Measurements from ENCODE around the gene GTSE1.

GTSE1 gene

DNA sequence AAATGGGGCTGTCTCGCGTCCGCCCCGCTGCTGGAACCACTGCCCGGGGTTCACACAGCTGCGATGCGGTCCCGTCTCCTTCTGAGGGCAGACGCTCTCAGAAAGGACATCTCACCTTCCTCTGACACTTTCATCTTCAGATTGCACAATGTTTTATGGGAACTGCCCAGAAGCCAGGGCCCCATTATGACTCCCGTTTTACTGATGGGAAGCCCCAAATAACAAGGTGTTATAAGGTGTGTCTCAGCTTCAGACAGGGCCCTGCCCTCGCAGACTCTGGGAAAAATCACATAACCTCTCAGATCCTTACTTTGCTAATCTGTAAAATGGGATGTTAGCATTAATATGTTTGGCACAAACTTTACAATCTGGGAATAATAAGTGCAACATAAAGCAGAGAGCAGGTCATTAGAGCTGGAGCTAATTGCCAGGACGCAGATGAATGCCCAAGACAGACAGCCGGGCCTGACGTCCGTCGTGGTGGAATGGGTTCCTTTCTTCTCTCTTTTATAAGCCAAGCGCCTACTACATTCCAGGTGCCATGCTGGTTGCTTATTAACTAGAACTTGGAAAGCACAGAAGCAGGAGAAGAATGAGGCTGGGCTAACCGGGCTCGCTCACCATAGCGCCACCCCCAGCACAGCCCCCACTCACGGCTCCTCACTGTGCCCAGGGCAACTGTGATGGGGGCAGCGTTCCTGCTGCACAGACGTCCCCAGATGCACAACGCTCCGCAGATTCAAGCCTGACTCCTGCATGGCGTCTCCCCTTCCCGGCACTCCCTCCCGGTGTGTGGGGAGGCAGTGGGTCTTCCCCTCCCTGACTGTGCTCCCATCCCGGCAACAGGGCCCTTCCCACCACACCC is 82.6 kb downstream of the GTSE1 start:
- DNase-seq = no peak
- TF ChIP-seq GATA1 (IDR thresholded peaks at IDR 0.05; ENCODE audit: low read depth, low read length) = no peak
- no peak for TF ChIP-seq POLR2A (IDR thresholded peaks at IDR 0.05; ENCODE audit: low read length)

DNA sequence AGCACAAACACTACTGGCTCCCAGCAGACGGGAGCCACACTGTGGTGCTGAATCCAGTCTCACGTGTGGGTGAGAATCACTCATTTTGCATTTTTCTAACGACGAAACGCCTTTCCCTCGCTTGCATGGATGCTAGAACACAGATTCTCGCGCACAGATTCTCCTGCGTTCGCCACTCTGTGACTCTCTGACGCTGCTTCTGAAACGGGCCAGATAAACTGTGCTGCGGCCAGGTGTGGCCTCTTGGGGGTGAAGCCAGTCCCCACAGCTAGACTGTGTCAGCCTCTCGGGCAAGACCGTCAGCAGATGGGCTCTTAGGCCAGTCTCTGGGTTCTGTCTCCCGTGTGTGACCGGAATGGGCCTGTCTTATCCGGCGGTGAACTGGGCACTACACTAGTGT is 83.4 kb downstream of the GTSE1 start:
- TF ChIP-seq GATA1 (IDR thresholded peaks at IDR 0.05; ENCODE audit: low read depth, low read length) (no peak), POLR2A (IDR thresholded peaks at IDR 0.05; ENCODE audit: low read length) (no peak)
- DNase-seq = no peak

All from erythroblast (primary cell).